Neuronal stem cell (in vitro differentiated cells): Measurements from ENCODE around the gene LRP1.

ENCODE experiments used
- DNase-seq: peaks from one replicate; pipeline ENCODE4 v3.0.0-alpha.2; 2013; ENCODE audit warnings: low spot score
- H2AFZ ChIP-seq: one replicate; pipeline ENCODE4 v1.6.1; 2013; ENCODE audit warnings: mild to moderate bottlenecking, low read length, inconsistent platforms
- H2AK5ac ChIP-seq: 2 replicates; pipeline ENCODE4 v1.6.1; 2013; ENCODE audit warnings: low read depth, mild to moderate bottlenecking, inconsistent platforms, low read length, moderate library complexity, mixed read lengths
- H2BK120ac ChIP-seq: 2 replicates; pipeline ENCODE4 v1.6.1; 2013; ENCODE audit warnings: low read depth, mild to moderate bottlenecking, inconsistent platforms, low read length, moderate library complexity, mixed read lengths
- H2BK12ac ChIP-seq: one replicate; pipeline ENCODE4 v1.6.1; 2013; ENCODE audit warnings: low read length, inconsistent platforms
- H2BK15ac ChIP-seq: 2 replicates; pipeline ENCODE4 v1.6.1; 2013; ENCODE audit warnings: mild to moderate bottlenecking, low read length, inconsistent platforms, mixed read lengths
- H2BK5ac ChIP-seq: one replicate; pipeline ENCODE4 v1.6.1; 2013; ENCODE audit warnings: inconsistent platforms, mild to moderate bottlenecking, low read length, moderate library complexity
- H3K14ac ChIP-seq: one replicate; pipeline ENCODE4 v1.6.1; 2013; ENCODE audit warnings: low read length, inconsistent platforms
- H3K18ac ChIP-seq: 2 replicates; pipeline ENCODE4 v1.6.1; 2013; ENCODE audit warnings: low read length, inconsistent platforms
- H3K23ac ChIP-seq: 2 replicates; pipeline ENCODE4 v1.6.1; 2013; ENCODE audit warnings: low read depth, mild to moderate bottlenecking, mixed read lengths, low read length, inconsistent platforms; ENCODE audit not compliant: poor library complexity
- H3K27ac ChIP-seq: replicated peaks from 3 replicates; pipeline ENCODE4 v1.5.1; 2013; ENCODE audit warnings: low read length, inconsistent platforms
- H3K27me3 ChIP-seq, 3 experiments: 2 replicates each; pipeline ENCODE4 v1.6.1; 2013; ENCODE audit warnings: low read length in 3 of 3, mild to moderate bottlenecking in 2 of 3, inconsistent platforms in 1 of 3, low read depth in 1 of 3, mixed read lengths in 1 of 3, moderate library complexity in 1 of 3; ENCODE audit not compliant: control insufficient read depth in 3 of 3, insufficient read depth in 3 of 3
- H3K36me3 ChIP-seq, 2 donors: replicated peaks in 1 of 2; 2 replicates each; pipeline ENCODE4 v1.6.1; 2013; ENCODE audit warnings: low read length in 2 of 2; ENCODE audit not compliant: control insufficient read depth in 2 of 2, insufficient read depth in 2 of 2
- H3K4ac ChIP-seq: 2 replicates; pipeline ENCODE4 v1.6.1; 2013; ENCODE audit warnings: inconsistent platforms, mild to moderate bottlenecking, low read length, moderate library complexity
- H3K4me1 ChIP-seq, 2 donors: 1 replicate in 1 of 2; 2 replicates in 1 of 2; pipeline ENCODE4 v1.6.1; 2013; ENCODE audit warnings: low read length in 2 of 2, low read depth in 1 of 2; ENCODE audit not compliant: control insufficient read depth in 2 of 2, insufficient read depth in 1 of 2
- H3K4me2 ChIP-seq: one replicate; pipeline ENCODE4 v1.6.1; 2013; ENCODE audit warnings: mild to moderate bottlenecking, low read length, inconsistent platforms; ENCODE audit not compliant: insufficient read depth, poor library complexity, severe bottlenecking
- H3K4me3 ChIP-seq, 2 donors: 2 replicates each; pipeline ENCODE4 v1.5.1; 2013; ENCODE audit warnings: low read length in 2 of 2, mild to moderate bottlenecking in 2 of 2, inconsistent platforms in 1 of 2, moderate library complexity in 1 of 2
- H3K79me1 ChIP-seq: one replicate; pipeline ENCODE4 v1.6.1; 2013; ENCODE audit warnings: low read depth, mild to moderate bottlenecking, inconsistent platforms, low read length, moderate library complexity
- H3K9ac ChIP-seq: one replicate; pipeline ENCODE4 v1.6.1; 2013; ENCODE audit warnings: mild to moderate bottlenecking, low read depth, low read length, inconsistent platforms; ENCODE audit not compliant: poor library complexity
- H3K9me3 ChIP-seq, 2 donors: replicated peaks in 1 of 2; 2 replicates each; pipeline versions ENCODE3 to v1.6.1; 2013; ENCODE audit warnings: low read length in 2 of 2, mild to moderate bottlenecking in 2 of 2, inconsistent platforms in 1 of 2, low read depth in 1 of 2, mixed read lengths in 1 of 2, moderate library complexity in 1 of 2; ENCODE audit not compliant: control insufficient read depth in 2 of 2, insufficient read depth in 1 of 2
- H4K8ac ChIP-seq: one replicate; pipeline ENCODE4 v1.6.1; 2013; ENCODE audit warnings: low read depth, mild to moderate bottlenecking, inconsistent platforms, low read length, moderate library complexity
- H4K91ac ChIP-seq: one replicate; pipeline ENCODE4 v1.6.1; 2013; ENCODE audit warnings: low read length, low read depth, mild to moderate bottlenecking, inconsistent platforms; ENCODE audit not compliant: poor library complexity
- whole genome bisulfite sequencing, 2 donors: extraction: QIAGEN DNeasy Blood & Tissue Kit; methylation state at CpG; one replicate each; pipeline ENCODE4 v1.1.7; 2013; ENCODE audit warnings: missing lambda C conversion rate in 2 of 2, mixed read lengths in 1 of 2; ENCODE audit not compliant: insufficient read length in 2 of 2, insufficient replicate concordance in 1 of 2; ENCODE audit errors: extremely low coverage in 2 of 2; 5-methylcytosine and 5-hydroxymethylcytosine counted together

The LRP1 gene

DNA sequence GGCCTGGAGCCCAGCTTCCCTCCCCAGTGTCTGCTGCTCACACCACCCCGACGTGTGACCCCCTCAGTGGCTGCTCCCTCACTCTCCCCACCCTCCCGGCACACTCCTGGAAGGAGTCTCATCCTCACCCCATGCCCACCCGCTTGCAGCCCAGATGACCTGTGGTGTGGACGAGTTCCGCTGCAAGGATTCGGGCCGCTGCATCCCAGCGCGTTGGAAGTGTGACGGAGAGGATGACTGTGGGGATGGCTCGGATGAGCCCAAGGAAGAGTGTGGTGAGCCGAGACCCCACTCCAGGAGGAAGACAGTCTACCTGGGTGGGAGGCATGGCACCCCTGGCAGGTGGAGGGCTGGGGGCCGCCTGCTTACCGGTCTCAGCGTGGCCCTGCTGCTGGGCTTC, 73.3 kb downstream of the LRP1 start:
- Histone ChIP-seq H2BK15ac (no peak overlapping the region), H3K18ac (no peak overlapping the region), H3K4ac (no peak overlapping the region), H4K91ac (no peak overlapping the region), H3K79me1 (peaks cover 8% of the 10 kb centered on the region), H2AFZ (no peak overlapping the region), H2BK12ac (no peak overlapping the region), H4K8ac (no peak overlapping the region), H3K4me3 (no peak overlapping the region), H2AK5ac (no peak overlapping the region), H3K27ac (no peak overlapping the region), H2BK120ac (no peak overlapping the region), H3K14ac (no peak overlapping the region), H3K36me3 (peaks cover 89 to 100% of the 10 kb centered on the region in 2 donors), H3K9ac (peak overlapping the region; percentile 60), H3K23ac (no peak overlapping the region), H2BK5ac (no peak overlapping the region), H3K9me3 (peaks cover 0 to 1% of the 10 kb centered on the region in 2 donors), H3K27me3 (no peaks in the 10 kb centered on the region), H3K4me2 (no peak overlapping the region), H3K4me1 (no peaks in the 10 kb centered on the region)
- DNase-seq: no peak
- no CpG with 5 or more reads among the region's 16 CpGs for WGBS, 2 donors

DNA sequence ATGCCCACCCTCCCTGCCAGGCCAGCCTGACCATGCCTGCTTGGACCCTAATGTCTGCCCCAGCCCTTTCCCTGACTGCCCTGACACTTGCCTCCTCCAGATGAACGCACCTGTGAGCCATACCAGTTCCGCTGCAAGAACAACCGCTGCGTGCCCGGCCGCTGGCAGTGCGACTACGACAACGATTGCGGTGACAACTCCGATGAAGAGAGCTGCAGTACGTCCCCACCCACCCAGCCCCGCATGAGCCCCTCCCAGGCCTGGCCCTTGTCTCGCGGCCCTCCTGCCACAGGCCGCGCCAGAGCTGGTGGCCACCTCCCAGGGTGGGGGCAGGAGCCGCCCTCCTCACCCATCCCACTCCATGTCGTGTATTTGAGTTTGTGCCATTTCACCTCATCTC, 74.0 kb downstream of the LRP1 start:
- H3K14ac ChIP-seq: no peak overlapping the region
- H4K91ac ChIP-seq: no peak overlapping the region
- no peak overlapping the region for H2AK5ac ChIP-seq
- H3K4ac ChIP-seq: no peak overlapping the region
- no peak overlapping the region for H2BK5ac ChIP-seq
- no peak overlapping the region for H2AFZ ChIP-seq
- H3K27ac ChIP-seq: no peak overlapping the region
- no peak overlapping the region for H2BK120ac ChIP-seq
- H3K4me3 ChIP-seq: no peak overlapping the region
- no peak overlapping the region for H3K9ac ChIP-seq
- H3K4me1 ChIP-seq: no peaks in the 10 kb centered on the region
- no peak overlapping the region for H4K8ac ChIP-seq
- H3K36me3 ChIP-seq: peaks cover 83 to 95% of the 10 kb centered on the region in 2 donors
- peaks cover 8% of the 10 kb centered on the region for H3K79me1 ChIP-seq
- DNase-seq: no peak
- H2BK15ac ChIP-seq: no peak overlapping the region
- WGBS, 2 donors: no CpG with 5 or more reads among the region's 19 CpGs
- H3K18ac ChIP-seq: no peak overlapping the region
- H2BK12ac ChIP-seq: no peak overlapping the region
- peaks cover 0 to 1% of the 10 kb centered on the region in 2 donors for H3K9me3 ChIP-seq
- no peaks in the 10 kb centered on the region for H3K27me3 ChIP-seq
- H3K23ac ChIP-seq: peak overlapping the region; percentile 73
- H3K4me2 ChIP-seq: no peak overlapping the region

DNA sequence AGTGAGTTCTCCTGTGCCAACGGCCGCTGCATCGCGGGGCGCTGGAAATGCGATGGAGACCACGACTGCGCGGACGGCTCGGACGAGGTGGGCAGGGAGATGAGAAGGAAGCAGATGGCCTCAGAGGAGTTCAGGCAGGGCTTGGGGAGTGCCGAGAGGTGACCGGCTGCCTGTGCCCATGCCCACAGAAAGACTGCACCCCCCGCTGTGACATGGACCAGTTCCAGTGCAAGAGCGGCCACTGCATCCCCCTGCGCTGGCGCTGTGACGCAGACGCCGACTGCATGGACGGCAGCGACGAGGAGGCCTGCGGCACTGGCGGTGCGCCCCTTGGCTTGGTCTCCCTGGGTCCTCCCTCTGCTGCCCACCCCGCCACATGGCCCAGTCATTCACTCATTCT, 74.9 kb downstream of the LRP1 start:
- peaks cover 8% of the 10 kb centered on the region for H3K79me1 ChIP-seq
- H4K91ac ChIP-seq: no peak overlapping the region
- H3K23ac ChIP-seq: peak overlapping the region; percentile 55
- peaks cover 79 to 95% of the 10 kb centered on the region in 2 donors for H3K36me3 ChIP-seq
- H3K9me3 ChIP-seq: peaks cover 0 to 1% of the 10 kb centered on the region in 2 donors
- H2BK15ac ChIP-seq: no peak overlapping the region
- H2AK5ac ChIP-seq: no peak overlapping the region
- H3K4ac ChIP-seq: no peak overlapping the region
- no CpG with 5 or more reads among the region's 28 CpGs for WGBS, 2 donors
- no peaks in the 10 kb centered on the region for H3K4me1 ChIP-seq
- no peak overlapping the region for H2AFZ ChIP-seq
- H3K27ac ChIP-seq: no peak overlapping the region
- peak overlapping the region; percentile 24 for H3K9ac ChIP-seq
- no peak overlapping the region for H3K18ac ChIP-seq
- no peak overlapping the region for H2BK120ac ChIP-seq
- no peaks in the 10 kb centered on the region for H3K27me3 ChIP-seq
- DNase-seq: no peak
- no peak overlapping the region for H4K8ac ChIP-seq
- no peak overlapping the region for H3K4me3 ChIP-seq
- H2BK5ac ChIP-seq: no peak overlapping the region
- no peak overlapping the region for H3K4me2 ChIP-seq
- peak overlapping the region; percentile 8 for H3K14ac ChIP-seq
- no peak overlapping the region for H2BK12ac ChIP-seq

DNA sequence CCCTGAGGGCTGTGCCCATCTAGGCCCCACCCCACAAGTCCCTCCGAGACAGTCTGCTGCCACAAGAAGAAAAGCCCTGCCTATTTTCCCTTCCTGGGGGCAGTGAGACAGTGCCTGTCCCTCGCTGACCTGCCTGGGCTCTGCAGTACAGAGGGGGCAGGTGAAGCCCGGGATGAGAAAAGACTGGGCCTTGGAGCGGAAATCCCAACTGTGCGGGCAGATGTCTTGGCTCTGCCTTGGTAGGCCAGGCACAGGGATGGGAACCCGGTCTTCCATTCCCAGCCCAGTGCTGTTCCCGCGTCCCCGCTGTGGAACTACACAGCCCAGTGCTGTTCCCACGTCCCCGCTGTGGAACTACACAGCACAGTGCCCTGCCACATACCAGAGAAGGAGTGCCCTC, 75.5 kb downstream of the LRP1 start:
- H4K8ac ChIP-seq: no peak overlapping the region
- no peak overlapping the region for H2AFZ ChIP-seq
- WGBS, 2 donors: no CpG with 5 or more reads among the region's 11 CpGs
- peaks cover 5% of the 10 kb centered on the region for H3K79me1 ChIP-seq
- H3K9ac ChIP-seq: no peak overlapping the region
- peaks cover 0 to 1% of the 10 kb centered on the region in 2 donors for H3K9me3 ChIP-seq
- no peak overlapping the region for H2BK15ac ChIP-seq
- no peak overlapping the region for H2BK120ac ChIP-seq
- no peak overlapping the region for H3K4me2 ChIP-seq
- no peak overlapping the region for H3K14ac ChIP-seq
- no peak overlapping the region for H3K4me3 ChIP-seq
- peak overlapping the region; percentile 39 for H2BK5ac ChIP-seq
- no peak overlapping the region for H3K27ac ChIP-seq
- no peak overlapping the region for H2BK12ac ChIP-seq
- no peak overlapping the region for H3K18ac ChIP-seq
- no peak for DNase-seq
- no peak overlapping the region for H3K23ac ChIP-seq
- H2AK5ac ChIP-seq: no peak overlapping the region
- no peaks in the 10 kb centered on the region for H3K27me3 ChIP-seq
- no peak overlapping the region for H3K4ac ChIP-seq
- no peak overlapping the region for H4K91ac ChIP-seq
- H3K4me1 ChIP-seq: no peaks in the 10 kb centered on the region
- H3K36me3 ChIP-seq: peaks cover 77 to 95% of the 10 kb centered on the region in 2 donors
